Measurements from ENCODE around the gene ALG9. TPM values are rescaled to one million over a fixed set of nuclear protein-coding genes. Genes with fewer than 3 reads are reported as not detected.
A peak's percentile ranks its signal among the peaks of the same experiment; 100 is the strongest.

The ALG9 gene
- polyA plus RNA-seq, 1 experiment: 40.0 TPM

DNA sequence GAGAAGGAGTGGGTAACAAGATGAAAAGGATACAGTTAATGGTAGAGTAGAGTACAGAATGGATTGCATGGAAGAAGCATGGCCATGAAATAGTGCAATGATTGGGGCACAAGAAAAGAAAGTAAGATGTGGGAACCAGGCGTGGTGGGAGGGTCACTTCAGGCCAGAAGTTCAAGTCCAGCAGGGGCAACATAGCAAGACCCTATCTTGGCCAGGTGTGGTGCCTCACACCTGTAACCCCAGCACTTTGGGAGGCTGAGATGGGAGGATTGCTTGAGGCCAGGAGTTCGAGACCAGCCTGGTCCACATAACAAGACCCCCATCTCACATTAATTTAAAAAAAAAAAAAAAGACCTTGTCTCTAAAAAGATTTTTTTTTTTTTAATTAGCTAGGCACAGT is 45.9 kb upstream of the ALG9 start:
- Histone ChIP-seq H3K27me3 (ENCODE audit: control insufficient read depth, insufficient read depth, low read length) (no peaks in the 10 kb centered on the region), H3K9me3 (ENCODE audit: control insufficient read depth, insufficient read depth, low read length) (no peaks in the 10 kb centered on the region; the same call in 1 of the 2 replicates), H3K27ac (ENCODE audit: low read depth, low read length) (no peak overlapping the region), H3K4me3 (ENCODE audit: low read depth, low read length) (no peak overlapping the region)
- ChIA-PET CTCF (interaction anchor here (1.0 kb wide), 1 partner anchor 9 kb away, joined by 3 read pairs; no protein-coding TSS in a partner anchor), POLR2A (interaction anchor here (0.6 kb wide), 1 partner anchor 21 kb away, joined by 5 read pairs; no protein-coding TSS in a partner anchor)
- TF ChIP-seq, protein P1, sequence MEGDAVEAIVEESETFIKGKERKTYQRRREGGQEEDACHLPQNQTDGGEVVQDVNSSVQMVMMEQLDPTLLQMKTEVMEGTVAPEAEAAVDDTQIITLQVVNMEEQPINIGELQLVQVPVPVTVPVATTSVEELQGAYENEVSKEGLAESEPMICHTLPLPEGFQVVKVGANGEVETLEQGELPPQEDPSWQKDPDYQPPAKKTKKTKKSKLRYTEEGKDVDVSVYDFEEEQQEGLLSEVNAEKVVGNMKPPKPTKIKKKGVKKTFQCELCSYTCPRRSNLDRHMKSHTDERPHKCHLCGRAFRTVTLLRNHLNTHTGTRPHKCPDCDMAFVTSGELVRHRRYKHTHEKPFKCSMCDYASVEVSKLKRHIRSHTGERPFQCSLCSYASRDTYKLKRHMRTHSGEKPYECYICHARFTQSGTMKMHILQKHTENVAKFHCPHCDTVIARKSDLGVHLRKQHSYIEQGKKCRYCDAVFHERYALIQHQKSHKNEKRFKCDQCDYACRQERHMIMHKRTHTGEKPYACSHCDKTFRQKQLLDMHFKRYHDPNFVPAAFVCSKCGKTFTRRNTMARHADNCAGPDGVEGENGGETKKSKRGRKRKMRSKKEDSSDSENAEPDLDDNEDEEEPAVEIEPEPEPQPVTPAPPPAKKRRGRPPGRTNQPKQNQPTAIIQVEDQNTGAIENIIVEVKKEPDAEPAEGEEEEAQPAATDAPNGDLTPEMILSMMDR (IDR thresholded peaks at IDR 0.05; ENCODE audit: low read depth, low read length): no peak
- no peak for DNase-seq (ENCODE audit: low read depth, low spot score)

GRCh38 chr11:111916768-111917167 is 45.4 kb upstream of the ALG9 start:
- TF ChIP-seq, protein P1 (IDR thresholded peaks at IDR 0.05; ENCODE audit: low read depth, low read length): no peak
- Histone ChIP-seq H3K4me3 (ENCODE audit: low read depth, low read length) (no peak overlapping the region), H3K27ac (ENCODE audit: low read depth, low read length) (no peak overlapping the region), H3K27me3 (ENCODE audit: control insufficient read depth, insufficient read depth, low read length) (no peaks in the 10 kb centered on the region), H3K9me3 (ENCODE audit: control insufficient read depth, insufficient read depth, low read length) (no peaks in the 10 kb centered on the region; the same call in 1 of the 2 replicates)
- ChIA-PET CTCF (no interaction called here), POLR2A (interaction anchor here (0.6 kb wide), 1 partner anchor 22 kb away, joined by 5 read pairs; no protein-coding TSS in a partner anchor)
- no peak for DNase-seq (ENCODE audit: low read depth, low spot score)

DNA sequence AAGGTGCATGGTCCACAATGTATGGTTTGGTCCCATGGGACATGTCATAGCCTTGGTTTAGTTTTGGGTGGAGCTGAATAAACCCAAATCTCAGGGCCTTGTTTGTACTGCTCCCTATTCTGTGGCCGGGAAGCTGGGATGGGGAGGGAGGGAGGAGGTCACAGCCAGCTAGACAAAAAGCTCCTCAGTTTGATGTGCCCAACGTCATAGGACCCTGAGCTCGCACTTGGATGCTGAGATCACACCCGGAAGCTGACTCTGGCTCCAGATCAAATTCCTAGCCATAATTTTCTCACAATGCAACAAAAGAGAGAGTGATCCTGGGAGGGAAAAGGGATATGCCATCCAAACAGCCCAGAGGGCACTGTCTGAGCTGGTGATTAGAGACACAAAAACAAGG is 42.6 kb upstream of the ALG9 start:
- DNase-seq (ENCODE audit: low read depth, low spot score): no peak

GRCh38 chr11:111913031-111913861 is 41.9 kb upstream of the ALG9 start:
- Histone ChIP-seq H3K27ac (ENCODE audit: low read depth, low read length) (no peak overlapping the region), H3K27me3 (ENCODE audit: control insufficient read depth, insufficient read depth, low read length) (peaks cover 3% of the 10 kb centered on the region), H3K9me3 (ENCODE audit: control insufficient read depth, insufficient read depth, low read length) (no peaks in the 10 kb centered on the region; the same call in 1 of the 2 replicates), H3K4me3 (ENCODE audit: low read depth, low read length) (no peak overlapping the region)
- POLR2A ChIA-PET: interaction anchor here (1.2 kb wide), 1 partner anchor 13 kb away, joined by 5 read pairs; no protein-coding TSS in a partner anchor
- no peak for DNase-seq (ENCODE audit: low read depth, low spot score)
- CTCF ChIA-PET: interaction anchor here (0.9 to 1.0 kb wide), 2 partner anchors 14 to 369 kb away, joined by 3 read pairs; no protein-coding TSS in a partner anchor
- TF ChIP-seq, protein P1 (IDR thresholded peaks at IDR 0.05; ENCODE audit: low read depth, low read length): no peak

More for the DNA sequence above, 42.6 kb upstream of the ALG9 start:
- Histone ChIP-seq H3K4me3 (ENCODE audit: low read depth, low read length) (no peak overlapping the region), H3K27ac (ENCODE audit: low read depth, low read length) (no peak overlapping the region), H3K9me3 (ENCODE audit: control insufficient read depth, insufficient read depth, low read length) (no peaks in the 10 kb centered on the region; the same call in 1 of the 2 replicates), H3K27me3 (ENCODE audit: control insufficient read depth, insufficient read depth, low read length) (peaks cover 3% of the 10 kb centered on the region)
- CTCF ChIA-PET: interaction anchor here (0.5 to 1.2 kb wide), 4 partner anchors 13 to 368 kb away, joined by 3 to 5 read pairs (median 3); no protein-coding TSS in a partner anchor
- POLR2A ChIA-PET: interaction anchor here (0.7 kb wide), 1 partner anchor 12 kb away, joined by 3 read pairs; no protein-coding TSS in a partner anchor
- TF ChIP-seq, protein P1 (IDR thresholded peaks at IDR 0.05; ENCODE audit: low read depth, low read length): no peak

DNA sequence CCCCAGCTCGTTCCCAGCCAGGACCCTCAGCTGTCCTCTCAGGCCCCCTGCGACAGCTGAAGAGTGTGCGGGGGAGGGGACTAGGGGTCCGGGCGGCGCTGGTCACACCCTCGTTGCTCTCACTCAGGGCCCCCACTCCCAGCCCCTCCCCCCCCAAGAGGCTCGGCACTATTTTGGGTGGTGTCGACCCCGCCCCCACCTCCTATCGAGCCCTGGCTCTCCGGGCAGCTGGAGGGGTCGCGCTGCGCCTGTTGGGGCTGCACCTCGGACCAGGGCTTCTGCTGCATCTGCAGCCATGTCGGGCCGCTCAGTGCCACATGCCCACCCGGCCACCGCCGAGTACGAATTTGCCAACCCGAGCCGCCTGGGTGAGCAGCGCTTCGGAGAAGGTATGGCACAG is 41.2 kb upstream of the ALG9 start, which contains the start of gene HSPB2:
Gene HSPB2 (plus strand): TSS at position 200 of the 400 bp plus-strand sequence. CDS start 96 bp downstream, at position 296.
- ChIA-PET POLR2A (interaction anchor here (1.2 kb wide), 1 partner anchor 14 kb away, joined by 5 read pairs; no protein-coding TSS in a partner anchor), CTCF (no interaction called here)
- no peak for DNase-seq (ENCODE audit: low read depth, low spot score)
- peak within 1 kb of the TSS; percentile 58 for H3K27ac ChIP-seq (ENCODE audit: low read depth, low read length)
- no peak within 1 kb of the TSS for H3K4me3 ChIP-seq (ENCODE audit: low read depth, low read length)
- TF ChIP-seq, protein P1 (IDR thresholded peaks at IDR 0.05; ENCODE audit: low read depth, low read length): no peak
- no peaks in the 10 kb centered on the region; the same call in 1 of the 2 replicates for H3K9me3 ChIP-seq (ENCODE audit: control insufficient read depth, insufficient read depth, low read length)
- peaks cover 3% of the 10 kb centered on the region for H3K27me3 ChIP-seq (ENCODE audit: control insufficient read depth, insufficient read depth, low read length)

Measured in AG04450 (cell line).